Measurements from ENCODE around the gene NOP53. TPM values are rescaled to one million over a fixed set of nuclear protein-coding genes. Genes with fewer than 3 reads are reported as not detected.

The NOP53 gene
- total and polyA plus RNA-seq, 9 of the 15 experiments (the other 6 are each of a cell fraction or from before 2014, with no cell fraction given): 6.5 to 274 (median 145) TPM

- FAIRE-seq: no peak
These were observed 22.0 kb downstream of the NOP53 start for GRCh38 chr19:47767349-47767748.

More at GRCh38 chr19:47767349-47767748, 22.0 kb downstream of the NOP53 start:
- ATAC-seq: no peak
- no peak overlapping the region for H3K9ac ChIP-seq (ENCODE audit: insufficient read depth in 1 of 2, low read depth in 2 of 2, low read length in 2 of 2)
- 14% methylated on average over 2 of the region's 2 CpGs for WGBS (ENCODE audit: insufficient coverage, low coverage, missing lambda C conversion rate)
- no peaks in the 10 kb centered on the region for H3K36me3 ChIP-seq (ENCODE audit: control insufficient read depth, insufficient read depth, low read length)
- H3K4me3 ChIP-seq: no peak overlapping the region
- intact Hi-C loops (cut with micrococcal nuclease): no loop called here
- ChIA-PET POLR2A (interaction anchor here (0.7 to 2.5 kb wide), 4 partner anchors 8 to 31 kb away, joined by 3 to 15 read pairs (median 6); no protein-coding TSS in a partner anchor), CTCF (ENCODE audit: low intra/inter-chr PET ratio) (interaction anchor here (0.7 kb wide), 1 partner anchor 22 kb away, joined by 3 read pairs; no protein-coding TSS in a partner anchor)
- H3K9me1 ChIP-seq (ENCODE audit: control insufficient read depth, insufficient read depth, low read length): no peaks in the 10 kb centered on the region
- no peak overlapping the region for H2AFZ ChIP-seq (ENCODE audit: low read depth, low read length)
- H3K27ac ChIP-seq (ENCODE audit: extremely low read depth, low read depth, low read length): no peak overlapping the region
- BruUV-seq (replicated peaks): no TSS peak
- TF ChIP-seq ZNF282 (CRISPR knock-in tag; IDR thresholded peaks at IDR 0.05) (no peak), TAF7 (tag; IDR thresholded peaks at IDR 0.05) (no peak), CTBP1 (IDR thresholded peaks at IDR 0.05; ENCODE audit: borderline replicate concordance) (no peak), ZNF165 (CRISPR knock-in tag; IDR thresholded peaks at IDR 0.05; ENCODE audit: borderline replicate concordance) (no peak), ZNF316 (IDR thresholded peaks at IDR 0.05) (no peak), LCOR (CRISPR knock-in tag; IDR thresholded peaks at IDR 0.05) (no peak), ZNF134 (CRISPR knock-in tag; conservative IDR thresholded peaks at IDR 0.05) (no peak), NCOA4 (IDR thresholded peaks at IDR 0.05; ENCODE audit: partially characterized antibody) (no peak), JUND (IDR thresholded peaks at IDR 0.05; ENCODE audit: borderline replicate concordance, low read depth, low read length) (no peak), JUND (tag; IDR thresholded peaks at IDR 0.05; ENCODE audit: borderline replicate concordance, low read depth, low read length) (no peak), ZNF133 (CRISPR knock-in tag; IDR thresholded peaks at IDR 0.05) (no peak), ID3 (CRISPR knock-in tag; IDR thresholded peaks at IDR 0.05) (no peak), ID3 (tag; IDR thresholded peaks at IDR 0.05) (no peak), BCOR (IDR thresholded peaks at IDR 0.05) (peak; percentile 31; the same call in 1 of the 2 replicates), ZFP36 (IDR thresholded peaks at IDR 0.05; ENCODE audit: low read depth, low read length, partially characterized antibody) (peak; percentile 29), ZKSCAN8 (CRISPR knock-in tag; IDR thresholded peaks at IDR 0.05) (peak; percentile 68; the same call in 1 of the 2 replicates), CUX1 (CRISPR knock-in tag; IDR thresholded peaks at IDR 0.05) (no peak), BRD4 (IDR thresholded peaks at IDR 0.05) (no peak), CBFB (CRISPR knock-in tag; IDR thresholded peaks at IDR 0.05) (no peak), SMARCE1 (IDR thresholded peaks at IDR 0.05) (no peak), C11orf30 (IDR thresholded peaks at IDR 0.05; ENCODE audit: low read depth) (no peak)
- no peaks in the 10 kb centered on the region for H3K79me2 ChIP-seq (ENCODE audit: control insufficient read depth, insufficient read depth, low read length)
- peaks cover 2% of the 10 kb centered on the region; the same call in 1 of the 2 replicates for H4K20me1 ChIP-seq (replicated peaks; ENCODE audit: control insufficient read depth, insufficient read depth, low read length)
- no peaks in the 10 kb centered on the region for H3K27me3 ChIP-seq (ENCODE audit: control insufficient read depth in 2 of 2, insufficient read depth in 2 of 2, low read length in 2 of 2)
- DNase-seq (ENCODE audit: extremely low read depth in 1 of 4, low spot score in 3 of 4): no peak
- in situ Hi-C loops (cut with MboI): no loop called here
- H3K4me2 ChIP-seq (ENCODE audit: insufficient read depth, low read length): no peak overlapping the region
- H3K9me3 ChIP-seq (replicated peaks; ENCODE audit: control insufficient read depth, insufficient read depth, low read depth, low read length): no peaks in the 10 kb centered on the region
- H3K4me1 ChIP-seq (replicated peaks in 1 of 2; ENCODE audit: control insufficient read depth in 2 of 2, insufficient read depth in 2 of 2, low read length in 2 of 2): peaks cover 5 to 25% of the 10 kb centered on the region in 2 experiments; a peak in 3 of 5 replicates
